IPS-11a (cell line): ENCODE results near the gene KRTCAP2.

Experiments used
- H3K4me3 ChIP-seq: one replicate; pipeline ENCODE4 v1.5.1; 2013; ENCODE audit warnings: low read depth, low read length, control low read depth

The KRTCAP2 gene

DNA sequence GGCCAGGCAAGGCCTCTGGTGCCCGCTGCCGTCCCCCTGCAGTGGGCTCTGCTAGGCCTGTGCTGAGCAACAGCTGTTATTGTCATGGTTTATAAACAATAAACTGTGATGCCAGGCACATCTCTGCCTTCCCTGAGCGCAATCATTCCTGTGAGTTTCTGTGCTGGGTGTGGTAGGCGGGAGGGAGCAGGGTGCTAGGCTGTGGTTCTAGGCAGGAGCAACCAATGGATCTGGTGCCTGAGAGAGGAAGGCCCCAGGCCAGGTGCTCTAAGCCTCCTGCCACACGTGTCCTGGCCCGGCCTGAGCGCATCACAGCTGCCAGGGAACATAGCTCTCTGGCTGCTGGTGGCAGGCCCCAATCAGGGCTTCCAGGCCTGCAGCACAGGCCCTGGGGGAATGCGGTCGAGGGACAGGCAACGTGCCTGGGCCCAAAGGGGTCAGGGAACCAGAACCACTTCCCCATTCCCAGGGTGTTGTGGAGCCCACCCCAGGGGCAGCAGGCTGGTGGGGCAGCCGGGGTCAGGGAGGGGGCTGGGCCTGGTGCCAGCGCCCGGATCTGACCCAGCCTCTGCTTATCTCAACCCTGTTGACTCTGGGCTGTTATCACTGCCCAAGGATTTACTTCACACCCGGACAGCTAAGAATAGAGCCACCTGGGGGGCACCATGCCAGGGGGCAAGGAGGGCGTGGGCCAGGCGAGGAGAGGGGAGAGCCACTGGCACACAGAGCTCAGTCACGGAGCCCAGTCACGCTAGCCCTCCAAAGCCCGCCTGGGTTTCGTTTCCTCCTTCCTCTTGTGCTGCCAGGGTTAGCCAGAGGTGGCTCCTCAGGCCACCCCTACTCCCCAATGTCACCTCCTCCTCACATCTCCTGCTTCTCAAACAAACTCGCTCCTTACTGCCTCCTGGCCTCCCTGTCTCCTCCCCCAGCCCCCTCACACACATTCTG lies 12.0 kb upstream of the KRTCAP2 start:
- no peak overlapping the region for H3K4me3 ChIP-seq

DNA sequence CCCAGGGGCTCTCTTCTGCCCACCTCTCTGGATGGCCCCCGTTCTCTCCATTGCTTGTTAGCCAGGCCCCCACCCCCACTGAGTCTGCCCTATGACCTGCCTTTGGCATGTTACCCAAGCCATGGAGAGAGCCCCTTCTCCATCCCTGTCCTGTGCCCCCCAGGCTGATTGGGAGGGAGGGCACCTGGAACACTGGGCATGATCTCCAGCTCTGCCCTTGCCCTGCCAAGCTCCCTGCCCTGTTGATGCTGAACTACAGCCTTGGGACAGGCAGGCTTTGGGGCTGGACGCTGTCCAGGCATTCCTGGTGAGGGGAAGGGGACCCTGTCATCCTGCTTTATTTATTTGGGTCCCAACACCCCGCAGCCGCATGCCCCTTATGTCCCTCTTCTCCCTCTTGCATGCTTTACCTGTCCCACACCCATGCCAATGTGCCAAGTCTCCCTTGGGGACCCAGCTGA lies 11.3 kb upstream of the KRTCAP2 start:
- H3K4me3 ChIP-seq, result no peak overlapping the region

DNA sequence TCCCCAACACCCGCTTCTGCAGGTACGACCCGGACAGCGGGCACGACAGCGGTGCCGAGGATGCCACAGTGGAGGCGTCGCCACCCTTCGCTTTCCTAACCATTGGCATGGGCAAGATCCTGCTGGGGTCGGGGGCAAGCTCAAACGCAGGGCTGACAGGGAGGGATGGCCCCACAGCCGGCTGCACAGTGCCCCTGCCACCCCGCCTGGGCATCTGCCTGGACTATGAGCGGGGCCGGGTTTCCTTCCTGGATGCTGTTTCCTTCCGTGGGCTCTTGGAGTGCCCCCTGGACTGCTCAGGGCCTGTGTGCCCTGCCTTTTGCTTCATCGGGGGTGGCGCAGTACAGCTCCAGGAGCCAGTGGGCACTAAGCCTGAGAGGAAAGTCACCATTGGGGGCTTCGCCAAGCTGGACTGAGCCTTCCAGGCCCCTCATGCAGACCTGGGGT lies 10.7 kb upstream of the KRTCAP2 start:
- no peak overlapping the region for H3K4me3 ChIP-seq

DNA sequence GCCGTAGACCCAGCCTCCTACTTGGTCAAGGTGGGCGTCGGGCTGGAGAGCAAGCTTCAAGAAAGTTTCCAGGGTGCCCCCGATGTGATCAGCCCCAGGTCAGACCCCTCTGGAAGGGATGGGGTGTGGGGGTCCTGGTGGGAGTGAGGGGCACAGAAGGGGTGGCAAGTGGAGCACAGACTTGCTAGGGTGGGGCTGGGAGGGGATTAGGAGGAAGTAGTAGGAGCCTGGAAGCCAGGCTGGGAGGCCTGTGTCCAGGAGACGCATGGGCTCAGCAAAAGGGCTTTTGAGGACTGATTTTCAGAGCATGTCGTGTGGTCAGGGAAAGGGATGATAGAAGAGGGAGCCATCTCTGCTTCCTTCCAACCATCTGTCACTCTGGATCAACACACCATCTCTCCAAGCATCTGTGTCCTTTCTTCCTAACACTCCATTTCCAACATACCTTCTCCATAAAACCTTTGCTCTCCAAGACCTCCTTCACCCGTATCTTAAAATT lies 9.0 kb upstream of the KRTCAP2 start:
- no peak overlapping the region for H3K4me3 ChIP-seq

DNA sequence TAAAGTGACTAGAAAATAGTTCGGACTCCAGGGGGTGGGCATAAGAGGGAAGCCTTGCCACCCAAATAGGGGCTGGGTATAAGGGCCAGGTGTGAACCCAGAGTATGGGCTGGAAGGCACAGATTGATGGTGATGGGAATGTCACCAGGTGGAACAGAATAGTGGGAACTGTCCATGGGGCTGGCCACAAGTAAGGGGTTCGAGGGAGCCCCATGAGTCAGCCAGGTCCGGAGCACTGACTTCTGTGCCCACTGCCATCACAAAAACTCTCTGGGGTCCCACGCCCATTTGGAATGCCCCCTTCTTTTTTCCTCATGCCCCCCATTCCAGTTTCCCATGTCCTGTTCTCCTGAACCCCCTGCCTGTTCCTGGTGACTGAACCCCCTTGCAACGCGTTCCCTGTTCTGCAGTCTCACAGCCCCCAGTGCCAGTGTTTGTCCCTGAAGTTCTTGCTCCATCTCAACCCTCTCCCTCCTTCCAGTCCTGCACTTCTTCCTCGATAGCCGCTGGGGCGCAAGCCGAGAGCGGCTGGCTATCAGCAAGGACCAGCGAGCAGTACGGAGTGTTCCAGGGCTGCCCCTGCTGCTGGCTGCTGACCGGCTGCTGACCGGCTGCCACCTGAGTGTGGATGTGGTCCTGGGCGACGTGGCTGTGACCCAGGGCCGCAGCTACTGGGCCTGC lies 8.4 kb upstream of the KRTCAP2 start:
- H3K4me3 ChIP-seq, result no peak overlapping the region

DNA sequence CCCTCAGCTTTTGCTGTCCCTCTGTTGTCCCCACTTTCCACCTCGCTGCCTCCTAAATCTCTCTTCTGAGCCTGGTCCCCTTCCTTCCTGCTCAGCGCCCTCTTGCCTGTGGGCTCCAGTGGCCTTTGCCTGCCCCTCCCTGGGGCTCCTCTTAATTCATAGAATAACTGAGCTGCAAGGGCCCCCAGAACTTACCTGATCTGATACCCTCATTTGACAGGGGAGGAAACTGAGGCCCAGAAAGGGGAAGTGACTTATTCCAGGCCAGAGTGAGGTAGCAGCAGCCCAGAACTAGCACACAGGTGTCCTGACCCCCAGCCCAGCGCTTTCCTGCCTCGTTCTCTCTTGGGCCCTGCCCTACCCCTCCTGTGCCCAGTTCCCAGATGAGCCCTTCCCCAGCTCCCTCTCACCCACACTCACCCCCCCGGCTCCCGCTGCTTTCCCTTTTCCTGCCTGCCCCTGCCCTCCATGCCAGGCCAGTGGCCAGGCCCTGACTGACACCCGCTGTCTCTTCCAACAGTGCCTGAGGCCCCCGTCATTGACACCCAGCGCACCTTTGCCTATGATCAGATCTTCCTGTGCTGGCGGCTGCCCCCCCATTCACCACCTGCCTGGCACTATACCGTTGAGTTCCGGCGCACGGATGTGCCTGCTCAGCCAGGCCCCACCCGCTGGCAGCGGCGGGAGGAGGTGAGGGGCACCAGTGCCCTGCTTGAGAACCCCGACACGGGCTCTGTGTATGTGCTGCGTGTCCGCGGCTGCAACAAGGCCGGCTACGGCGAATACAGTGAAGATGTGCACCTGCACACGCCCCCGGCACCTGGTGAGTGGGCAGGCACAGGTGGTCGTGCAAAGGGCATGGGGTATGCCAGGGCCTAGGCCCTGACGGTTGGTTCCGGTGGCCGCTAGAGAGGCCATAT lies 6.3 kb upstream of the KRTCAP2 start:
- no peak overlapping the region for H3K4me3 ChIP-seq

DNA sequence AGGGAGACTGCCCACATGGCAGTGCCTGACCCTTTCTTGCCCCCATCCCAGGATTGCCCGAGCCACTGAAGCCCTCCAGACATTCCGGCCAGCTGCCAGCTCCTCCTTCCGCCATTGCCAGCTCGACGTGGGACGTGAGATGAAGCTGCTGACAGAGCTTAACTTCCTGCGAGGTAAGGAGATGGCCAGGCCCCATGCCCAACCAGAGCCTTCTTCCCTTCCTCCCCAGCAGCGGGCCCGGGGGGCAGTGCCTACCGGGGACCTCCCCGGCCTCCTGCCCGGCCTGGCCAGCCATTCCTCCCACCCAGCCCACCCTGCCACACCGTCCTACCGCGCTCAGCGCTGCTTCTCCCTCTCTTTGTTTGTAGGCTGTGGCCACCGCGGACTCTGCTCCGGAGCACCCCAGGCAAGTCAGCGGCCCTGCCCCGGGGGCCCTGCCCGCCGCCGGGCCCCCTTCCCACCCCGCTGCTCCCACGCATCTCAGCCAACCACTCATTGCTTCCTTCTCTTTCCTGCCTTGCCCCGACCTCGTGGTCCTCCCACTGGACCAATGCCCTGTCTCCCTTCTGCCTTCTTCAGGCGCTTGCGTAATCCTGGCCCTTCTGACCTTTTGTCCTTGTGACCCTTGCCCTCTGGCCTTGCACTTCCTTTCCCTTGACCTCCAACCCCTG lies 5.5 kb upstream of the KRTCAP2 start:
- H3K4me3 ChIP-seq, result no peak overlapping the region

DNA sequence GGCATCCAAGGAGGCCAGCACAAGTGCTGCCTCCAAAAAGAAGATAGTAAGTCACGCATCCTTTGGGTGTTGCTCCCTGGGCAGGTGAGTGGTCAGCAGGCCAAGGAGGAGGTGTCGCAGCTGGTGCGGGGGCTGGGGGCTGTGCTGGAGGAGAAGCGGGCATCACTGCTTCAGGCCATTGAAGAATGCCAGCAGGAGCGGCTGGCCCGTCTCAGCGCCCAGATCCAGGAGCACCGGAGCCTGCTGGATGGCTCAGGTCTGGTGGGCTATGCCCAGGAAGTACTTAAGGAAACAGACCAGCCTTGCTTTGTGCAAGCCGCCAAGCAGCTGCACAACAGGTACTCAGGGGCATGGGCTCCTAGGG lies 4.8 kb upstream of the KRTCAP2 start:
- H3K4me3 ChIP-seq, result no peak overlapping the region

DNA sequence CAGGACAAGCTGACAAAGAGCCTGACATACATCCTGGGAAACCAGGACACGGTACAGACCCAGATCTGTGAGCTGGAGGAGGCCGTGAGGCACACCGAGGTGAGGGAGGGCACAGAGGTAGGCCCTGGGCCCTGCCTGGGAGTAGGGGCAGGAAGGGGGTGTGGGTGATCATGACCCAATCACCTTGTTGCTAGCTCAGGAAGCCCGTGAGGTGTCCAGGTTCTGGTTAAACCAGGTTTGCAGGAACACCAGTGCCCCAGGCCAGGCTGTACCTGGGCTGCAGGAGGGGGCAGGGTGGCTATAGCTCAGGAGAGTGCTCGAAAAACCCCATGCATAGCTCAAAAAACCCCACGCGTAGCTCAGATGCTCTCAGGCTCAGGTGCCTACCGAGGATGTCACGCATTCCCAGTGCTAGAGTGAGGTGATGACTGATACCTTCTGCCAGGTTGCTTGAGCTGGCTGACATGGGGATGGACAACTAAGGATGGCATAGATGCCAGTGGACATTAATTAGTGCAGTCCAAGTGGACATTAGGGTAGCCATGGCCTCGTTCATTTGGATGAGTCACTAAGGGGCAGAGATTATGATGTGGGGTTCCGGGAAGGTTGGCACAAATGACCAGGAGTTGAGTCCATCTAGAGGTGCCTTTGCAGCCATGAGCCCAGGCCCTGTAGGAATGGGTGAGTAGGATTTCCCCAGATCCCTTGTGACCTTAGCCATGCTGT lies 4.3 kb upstream of the KRTCAP2 start:
- no peak overlapping the region for H3K4me3 ChIP-seq

DNA sequence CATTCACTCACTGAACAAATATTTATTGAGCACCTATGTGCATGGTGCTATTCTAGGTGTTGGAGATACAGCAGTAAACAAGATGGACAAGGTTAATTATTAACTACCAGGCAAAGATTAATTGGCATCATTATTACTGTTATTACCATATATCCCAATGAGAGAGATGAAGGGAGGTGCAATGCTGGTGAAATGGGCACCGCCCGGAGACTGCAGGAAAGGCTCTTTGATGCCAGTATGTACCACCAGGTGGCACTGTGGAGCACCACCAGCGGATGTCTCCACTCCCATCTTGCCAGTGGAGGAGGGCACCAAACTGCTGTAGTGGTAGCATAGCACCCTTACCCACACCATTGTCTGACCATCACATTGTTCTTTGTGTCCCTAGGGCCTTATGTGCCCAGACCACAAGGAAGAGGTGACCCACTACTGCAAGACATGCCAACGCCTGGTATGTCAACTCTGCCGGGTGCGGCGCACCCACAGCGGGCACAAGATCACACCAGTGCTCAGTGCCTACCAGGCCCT lies 3.5 kb upstream of the KRTCAP2 start:
- H3K4me3 ChIP-seq, result no peak overlapping the region

DNA sequence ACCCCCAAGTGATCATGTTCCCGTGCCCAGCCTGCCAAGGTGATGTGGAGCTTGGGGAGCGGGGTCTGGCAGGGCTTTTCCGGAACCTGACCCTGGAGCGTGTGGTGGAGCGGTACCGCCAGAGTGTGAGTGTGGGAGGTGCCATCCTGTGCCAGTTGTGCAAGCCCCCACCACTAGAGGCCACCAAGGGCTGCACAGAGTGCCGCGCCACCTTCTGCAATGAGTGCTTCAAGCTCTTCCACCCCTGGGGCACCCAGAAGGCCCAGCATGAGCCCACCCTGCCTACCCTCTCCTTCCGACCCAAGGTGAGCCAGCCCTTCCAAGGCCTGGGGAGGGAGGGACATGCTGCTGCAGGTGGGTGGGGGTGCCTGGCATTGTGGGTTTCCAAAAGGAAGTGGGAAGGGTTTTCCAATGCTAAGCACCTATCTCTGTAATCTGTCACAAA lies 2.8 kb upstream of the KRTCAP2 start:
- H3K4me3 ChIP-seq, result no peak overlapping the region

DNA sequence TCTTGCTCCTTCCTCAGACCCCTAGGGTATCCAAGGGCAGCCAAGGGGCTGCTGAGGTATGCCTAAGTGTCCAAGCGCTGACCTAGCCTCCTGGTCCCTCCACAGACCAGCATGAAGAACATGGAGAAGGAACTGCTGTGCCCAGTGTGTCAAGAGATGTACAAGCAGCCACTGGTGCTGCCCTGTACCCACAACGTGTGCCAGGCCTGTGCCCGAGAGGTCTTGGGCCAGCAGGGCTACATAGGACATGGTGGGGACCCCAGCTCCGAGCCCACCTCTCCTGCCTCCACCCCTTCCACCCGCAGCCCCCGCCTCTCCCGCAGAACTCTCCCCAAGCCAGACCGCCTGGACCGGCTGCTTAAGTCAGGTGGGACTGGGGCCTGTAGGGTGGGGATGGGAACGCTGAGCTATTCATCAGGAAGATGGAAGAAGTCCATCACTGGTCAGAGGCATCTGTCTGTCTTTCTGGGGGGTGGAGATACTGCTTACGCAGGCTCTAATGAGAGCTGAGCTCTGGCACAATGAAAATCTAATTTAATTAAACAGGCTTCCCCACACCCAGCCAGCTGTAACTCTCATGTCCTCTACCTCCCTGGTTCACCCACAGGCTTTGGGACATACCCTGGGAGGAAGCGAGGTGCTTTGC lies 2.3 kb upstream of the KRTCAP2 start:
- H3K4me3 ChIP-seq, result peak overlapping the region; percentile 80

DNA sequence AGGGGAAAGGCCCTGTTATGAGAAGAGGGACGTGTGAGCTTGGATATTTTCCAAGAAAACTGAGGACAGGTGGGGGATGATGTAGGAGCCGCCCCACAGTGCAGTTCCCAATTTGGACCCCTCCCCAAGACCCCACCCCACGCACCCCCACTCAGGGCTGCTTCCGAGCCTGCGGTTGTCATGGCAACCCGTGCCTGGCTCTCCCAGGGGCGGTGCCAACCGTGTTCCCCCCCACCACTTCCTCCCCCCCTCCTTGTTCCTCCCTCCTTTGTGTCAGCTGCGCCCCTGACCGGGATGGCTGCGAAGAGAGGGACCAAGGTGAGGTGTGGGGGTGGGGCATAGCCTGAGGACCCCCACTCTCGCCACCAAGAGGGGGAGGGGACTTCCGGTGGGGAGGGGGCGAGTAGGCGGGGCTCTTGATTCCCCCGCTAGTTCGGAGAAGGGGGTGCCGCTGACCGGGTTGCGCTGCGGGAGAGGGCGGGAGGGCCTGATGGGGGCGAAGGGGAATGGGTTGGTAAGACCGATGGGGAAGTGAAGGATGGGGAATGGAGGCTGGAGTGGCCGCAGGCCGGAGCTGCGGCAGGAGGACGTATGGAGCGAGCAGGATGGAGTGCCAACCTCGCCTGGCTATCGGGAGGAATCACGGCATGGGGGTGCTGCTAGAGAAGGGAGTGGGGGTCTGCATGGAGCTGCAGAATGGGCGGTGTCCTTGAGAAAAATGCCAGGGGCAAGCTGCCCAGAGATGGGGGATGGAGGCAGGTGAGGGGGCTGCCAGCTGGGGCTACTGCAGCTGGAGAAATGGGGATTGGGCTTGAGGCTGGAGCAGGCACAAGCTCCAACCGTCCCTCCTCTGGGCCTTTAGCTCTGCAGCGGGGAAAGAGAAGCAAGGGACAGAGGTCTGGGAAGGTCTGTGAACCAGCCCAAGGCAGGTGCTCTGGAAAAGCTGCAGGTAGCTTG lies 1.5 kb upstream of the KRTCAP2 start:
- H3K4me3 ChIP-seq, result peak overlapping the region; percentile 80

DNA sequence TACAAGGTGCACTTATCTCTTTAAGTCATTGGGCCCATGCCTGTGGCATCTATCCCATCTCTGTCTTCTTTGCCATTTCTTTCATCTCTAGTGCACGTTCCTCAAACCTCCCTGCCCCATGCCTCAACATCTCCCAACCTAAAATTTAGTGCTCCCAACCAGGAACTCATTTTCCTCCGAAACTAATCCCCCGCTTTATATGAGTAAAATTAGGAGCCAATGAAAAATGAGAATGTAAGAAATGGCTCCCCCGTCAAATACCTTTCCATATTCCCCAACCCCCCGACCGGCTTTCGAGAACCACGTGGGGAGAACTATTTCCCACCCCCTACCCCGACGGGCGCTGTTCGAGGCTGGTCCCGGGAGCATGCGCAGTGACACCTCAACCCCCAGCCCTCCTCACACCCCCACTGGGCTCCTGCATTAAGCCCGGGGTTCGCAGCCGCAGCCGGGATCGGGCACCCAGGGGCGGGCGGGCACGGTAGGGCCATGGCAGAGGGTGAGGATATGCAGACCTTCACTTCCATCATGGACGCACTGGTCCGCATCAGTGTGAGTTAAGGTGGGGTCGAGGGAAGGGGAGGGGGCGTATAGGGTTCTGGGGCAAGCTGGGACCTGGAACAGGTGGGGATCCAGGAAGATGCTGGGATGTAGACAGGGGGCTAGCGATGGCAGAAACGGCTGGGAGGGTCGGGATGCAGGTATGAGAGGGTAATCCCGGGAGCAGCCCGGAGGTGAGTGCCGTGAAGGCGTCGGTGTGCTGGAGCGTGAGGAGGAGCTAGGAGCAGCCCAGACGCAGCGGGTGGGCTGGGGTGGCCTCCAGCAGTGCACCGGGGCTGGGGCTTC lies 597 bp upstream of the KRTCAP2 start, which contains the start of gene TRIM46:
TRIM46 (plus strand) TSS at position 372 of the 846 bp plus-strand sequence; CDS start at position 490, 118 bp downstream.
- H3K4me3 ChIP-seq, result peak within 1 kb of the TSS; percentile 80

DNA sequence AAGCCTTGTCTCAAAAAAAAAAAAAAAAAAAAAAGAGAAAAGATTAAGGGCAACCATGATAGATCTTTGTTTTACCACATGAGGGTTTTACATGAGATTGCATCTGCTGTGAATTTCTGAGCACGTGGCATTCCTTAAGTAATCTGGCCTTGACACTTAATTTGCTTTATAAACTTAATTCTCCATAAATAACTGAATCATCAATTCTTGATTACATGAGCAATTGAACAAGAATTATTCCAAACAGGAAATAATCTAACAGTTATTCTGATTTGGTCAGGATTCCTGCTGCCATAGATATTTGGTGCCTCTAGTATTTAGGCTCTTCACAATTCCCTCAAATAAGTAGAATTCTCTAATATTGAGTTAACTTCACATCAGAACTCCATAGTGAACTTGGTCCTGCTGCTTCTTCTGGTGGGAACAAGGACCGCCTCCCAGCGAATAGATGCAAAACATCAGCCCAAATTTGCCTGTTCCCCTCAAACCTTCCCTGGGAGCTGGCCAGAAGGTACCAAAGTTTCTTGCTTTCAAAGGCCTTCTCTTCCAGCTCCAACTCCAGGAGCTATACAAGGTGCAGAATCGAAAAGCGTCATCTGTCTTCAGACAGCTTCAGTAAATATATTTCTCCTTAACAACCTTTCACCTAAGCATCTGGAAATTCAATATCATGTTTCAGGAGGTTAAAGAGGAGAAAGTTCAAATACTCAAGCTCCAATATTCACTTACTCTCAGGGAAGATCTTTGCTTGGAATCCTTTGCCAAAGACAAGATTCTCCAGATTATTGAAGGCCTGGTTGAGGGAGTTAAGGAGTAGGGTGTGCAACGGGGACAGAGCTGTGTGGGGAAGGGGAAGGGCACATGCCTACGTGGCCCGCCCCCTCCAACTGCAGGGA lies 1.0 kb downstream of the KRTCAP2 start:
- H3K4me3 ChIP-seq, result peak overlapping the region; percentile 80

DNA sequence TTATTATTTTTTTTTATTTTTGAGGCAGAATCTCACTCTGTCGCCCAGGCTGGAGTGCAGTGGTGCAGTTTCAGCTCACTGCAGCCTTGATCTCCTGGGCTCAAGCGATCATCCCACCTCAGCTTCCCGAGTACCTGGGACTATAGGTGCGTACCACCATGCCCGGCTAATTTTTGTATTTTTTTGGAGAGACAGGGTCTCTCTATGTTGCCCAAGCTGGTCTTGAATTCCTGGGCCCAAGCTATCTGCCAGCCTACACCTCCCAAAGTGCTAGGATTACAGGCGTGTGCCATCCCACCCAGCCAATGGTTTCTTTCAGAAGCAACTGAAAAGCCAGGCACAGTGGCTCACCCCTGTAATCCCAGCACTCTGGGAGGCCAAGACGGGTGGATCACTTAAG lies 2.3 kb downstream of the KRTCAP2 start:
- H3K4me3 ChIP-seq, result no peak overlapping the region
